ENCODE data around the gene SLC9A2.
A peak's percentile ranks its signal among the peaks of the same experiment; 100 is the strongest.

Gene SLC9A2

DNA sequence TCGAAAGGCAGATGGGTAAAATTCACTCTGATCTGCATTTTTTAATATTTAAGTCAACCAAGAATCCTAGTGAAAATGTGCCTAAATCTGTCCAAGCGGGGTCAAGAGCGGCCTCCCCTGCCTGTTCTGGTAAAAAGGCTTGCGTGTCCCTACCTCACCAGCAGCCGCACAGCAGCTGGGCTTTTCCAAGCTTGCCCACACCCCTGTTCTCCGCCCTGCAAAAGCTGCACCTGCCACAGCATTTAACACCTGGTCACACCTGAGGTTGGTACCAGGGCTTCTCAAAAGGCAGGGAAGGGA is 116.7 kb downstream of the SLC9A2 start:
- TF ChIP-seq SPI1 (IDR thresholded peaks at IDR 0.05; ENCODE audit: borderline replicate concordance, low read depth) (no peak), GABPA (IDR thresholded peaks at IDR 0.05; ENCODE audit: low read depth) (no peak), POLR2AphosphoS5 (IDR thresholded peaks at IDR 0.05; ENCODE audit: low read depth) (no peak)
- TF ChIP-seq, protein P1, sequence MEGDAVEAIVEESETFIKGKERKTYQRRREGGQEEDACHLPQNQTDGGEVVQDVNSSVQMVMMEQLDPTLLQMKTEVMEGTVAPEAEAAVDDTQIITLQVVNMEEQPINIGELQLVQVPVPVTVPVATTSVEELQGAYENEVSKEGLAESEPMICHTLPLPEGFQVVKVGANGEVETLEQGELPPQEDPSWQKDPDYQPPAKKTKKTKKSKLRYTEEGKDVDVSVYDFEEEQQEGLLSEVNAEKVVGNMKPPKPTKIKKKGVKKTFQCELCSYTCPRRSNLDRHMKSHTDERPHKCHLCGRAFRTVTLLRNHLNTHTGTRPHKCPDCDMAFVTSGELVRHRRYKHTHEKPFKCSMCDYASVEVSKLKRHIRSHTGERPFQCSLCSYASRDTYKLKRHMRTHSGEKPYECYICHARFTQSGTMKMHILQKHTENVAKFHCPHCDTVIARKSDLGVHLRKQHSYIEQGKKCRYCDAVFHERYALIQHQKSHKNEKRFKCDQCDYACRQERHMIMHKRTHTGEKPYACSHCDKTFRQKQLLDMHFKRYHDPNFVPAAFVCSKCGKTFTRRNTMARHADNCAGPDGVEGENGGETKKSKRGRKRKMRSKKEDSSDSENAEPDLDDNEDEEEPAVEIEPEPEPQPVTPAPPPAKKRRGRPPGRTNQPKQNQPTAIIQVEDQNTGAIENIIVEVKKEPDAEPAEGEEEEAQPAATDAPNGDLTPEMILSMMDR (IDR thresholded peaks at IDR 0.05; ENCODE audit: insufficient read depth, low read length) = no peak
- no peaks in the 10 kb centered on the region for H3K27me3 ChIP-seq (ENCODE audit: insufficient read depth, poor library complexity, severe bottlenecking)
- H3K4me3 ChIP-seq (replicated peaks; ENCODE audit: insufficient read depth, low read length) = peak overlapping the region; percentile 97
- peak in 1 of 2 experiments; percentile 40 for DNase-seq (ENCODE audit: low read depth in 1 of 2, low spot score in 1 of 2)
- peak overlapping the region; percentile 75 for H3K27ac ChIP-seq (replicated peaks)

DNA sequence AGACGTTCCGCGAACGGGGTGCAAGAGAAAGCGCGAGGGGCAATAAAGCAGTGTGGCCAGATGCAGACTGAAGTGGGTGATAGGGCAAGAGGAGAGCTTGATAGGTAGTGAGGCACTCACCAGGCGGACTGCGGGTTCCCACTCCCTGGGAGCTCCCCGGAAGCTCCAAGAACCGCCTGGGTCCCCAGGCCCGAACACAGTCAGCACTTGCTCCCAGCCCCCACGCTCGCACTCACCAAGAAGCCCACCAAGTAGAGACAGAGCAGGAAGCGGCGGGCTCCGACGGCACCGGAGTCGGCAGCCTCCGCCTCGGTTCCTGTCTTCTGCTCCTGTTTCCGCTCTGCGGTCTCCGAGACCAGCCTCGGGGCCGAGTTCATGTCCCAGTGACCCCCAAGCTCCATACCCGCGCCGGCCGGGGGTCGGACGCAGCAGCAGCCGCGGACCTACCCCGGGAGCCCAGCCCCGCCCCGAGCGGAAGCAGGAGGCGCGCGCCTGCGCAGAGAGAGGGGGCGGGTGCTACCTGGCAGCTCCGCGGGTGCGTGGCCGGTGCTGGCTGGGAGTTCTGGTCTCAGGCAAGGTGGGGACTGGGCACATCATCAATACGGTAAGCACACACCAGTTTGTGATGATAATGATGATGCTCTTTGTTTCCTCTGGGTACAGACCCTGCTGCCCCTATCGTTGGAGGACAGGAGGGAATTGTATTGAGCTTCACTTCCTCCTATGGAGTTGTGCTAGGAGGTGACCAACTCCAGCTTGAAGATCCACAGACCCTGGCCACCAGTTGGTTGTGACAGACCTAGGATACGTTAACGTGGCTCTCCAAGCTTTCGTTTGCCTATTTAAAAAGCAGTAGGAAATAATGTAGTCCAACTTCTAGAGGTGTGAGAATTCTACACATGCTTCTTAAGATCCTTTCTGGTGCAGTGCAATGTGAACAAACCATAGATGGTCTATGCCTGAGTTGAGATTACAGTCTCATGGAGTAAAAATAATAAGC is 117.4 kb downstream of the SLC9A2 start:
- peak; percentile 59 to 71 for DNase-seq (ENCODE audit: low read depth in 1 of 2, low spot score in 1 of 2)
- H3K27me3 ChIP-seq (ENCODE audit: insufficient read depth, poor library complexity, severe bottlenecking) = no peaks in the 10 kb centered on the region
- TF ChIP-seq, protein P2, sequence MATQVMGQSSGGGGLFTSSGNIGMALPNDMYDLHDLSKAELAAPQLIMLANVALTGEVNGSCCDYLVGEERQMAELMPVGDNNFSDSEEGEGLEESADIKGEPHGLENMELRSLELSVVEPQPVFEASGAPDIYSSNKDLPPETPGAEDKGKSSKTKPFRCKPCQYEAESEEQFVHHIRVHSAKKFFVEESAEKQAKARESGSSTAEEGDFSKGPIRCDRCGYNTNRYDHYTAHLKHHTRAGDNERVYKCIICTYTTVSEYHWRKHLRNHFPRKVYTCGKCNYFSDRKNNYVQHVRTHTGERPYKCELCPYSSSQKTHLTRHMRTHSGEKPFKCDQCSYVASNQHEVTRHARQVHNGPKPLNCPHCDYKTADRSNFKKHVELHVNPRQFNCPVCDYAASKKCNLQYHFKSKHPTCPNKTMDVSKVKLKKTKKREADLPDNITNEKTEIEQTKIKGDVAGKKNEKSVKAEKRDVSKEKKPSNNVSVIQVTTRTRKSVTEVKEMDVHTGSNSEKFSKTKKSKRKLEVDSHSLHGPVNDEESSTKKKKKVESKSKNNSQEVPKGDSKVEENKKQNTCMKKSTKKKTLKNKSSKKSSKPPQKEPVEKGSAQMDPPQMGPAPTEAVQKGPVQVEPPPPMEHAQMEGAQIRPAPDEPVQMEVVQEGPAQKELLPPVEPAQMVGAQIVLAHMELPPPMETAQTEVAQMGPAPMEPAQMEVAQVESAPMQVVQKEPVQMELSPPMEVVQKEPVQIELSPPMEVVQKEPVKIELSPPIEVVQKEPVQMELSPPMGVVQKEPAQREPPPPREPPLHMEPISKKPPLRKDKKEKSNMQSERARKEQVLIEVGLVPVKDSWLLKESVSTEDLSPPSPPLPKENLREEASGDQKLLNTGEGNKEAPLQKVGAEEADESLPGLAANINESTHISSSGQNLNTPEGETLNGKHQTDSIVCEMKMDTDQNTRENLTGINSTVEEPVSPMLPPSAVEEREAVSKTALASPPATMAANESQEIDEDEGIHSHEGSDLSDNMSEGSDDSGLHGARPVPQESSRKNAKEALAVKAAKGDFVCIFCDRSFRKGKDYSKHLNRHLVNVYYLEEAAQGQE (IDR thresholded peaks at IDR 0.05; ENCODE audit: insufficient replicate concordance, low read depth) = peak; percentile 4
- TF ChIP-seq GABPA (IDR thresholded peaks at IDR 0.05; ENCODE audit: low read depth) = no peak
- TF ChIP-seq, protein P1 (IDR thresholded peaks at IDR 0.05; ENCODE audit: insufficient read depth, low read length) = no peak
- peak; percentile 61; the same call in 1 of the 2 replicates for TF ChIP-seq SPI1 (IDR thresholded peaks at IDR 0.05; ENCODE audit: borderline replicate concordance, low read depth)
- TF ChIP-seq POLR2AphosphoS5 (IDR thresholded peaks at IDR 0.05; ENCODE audit: low read depth) = peak; percentile 53; the same call in 1 of the 2 replicates
- H3K4me3 ChIP-seq (replicated peaks; ENCODE audit: insufficient read depth, low read length) = peak overlapping the region; percentile 97
- H3K27ac ChIP-seq (replicated peaks) = peak overlapping the region; percentile 75

DNA sequence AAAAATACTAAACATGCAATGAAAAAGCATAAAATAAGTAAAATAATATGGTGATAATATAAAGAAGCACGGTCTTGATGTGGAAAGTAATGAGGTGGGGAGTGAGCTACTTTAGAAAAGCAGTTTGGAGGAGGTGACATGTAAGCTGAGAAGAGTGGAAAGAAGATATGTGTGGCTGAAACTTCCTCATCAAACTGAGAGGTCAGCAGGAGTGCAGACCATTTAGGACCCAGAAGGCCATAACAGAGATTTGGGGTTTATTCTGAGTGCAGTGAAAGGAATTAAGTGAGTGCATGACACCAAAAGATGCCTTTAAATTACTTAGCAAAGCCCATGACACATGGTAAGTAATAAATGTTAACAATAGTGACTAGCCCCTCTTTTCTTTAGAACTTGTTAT is 118.1 kb downstream of the SLC9A2 start:
- peak overlapping the region; percentile 97 for H3K4me3 ChIP-seq (replicated peaks; ENCODE audit: insufficient read depth, low read length)
- peak overlapping the region; percentile 75 for H3K27ac ChIP-seq (replicated peaks)
- no peaks in the 10 kb centered on the region for H3K27me3 ChIP-seq (ENCODE audit: insufficient read depth, poor library complexity, severe bottlenecking)
- TF ChIP-seq GABPA (IDR thresholded peaks at IDR 0.05; ENCODE audit: low read depth) (no peak), SPI1 (IDR thresholded peaks at IDR 0.05; ENCODE audit: borderline replicate concordance, low read depth) (no peak), POLR2AphosphoS5 (IDR thresholded peaks at IDR 0.05; ENCODE audit: low read depth) (no peak)
- TF ChIP-seq, protein P2 (IDR thresholded peaks at IDR 0.05; ENCODE audit: insufficient replicate concordance, low read depth) = no peak
- TF ChIP-seq, protein P1 (IDR thresholded peaks at IDR 0.05; ENCODE audit: insufficient read depth, low read length) = no peak
- no peak for DNase-seq (ENCODE audit: low read depth in 1 of 2, low spot score in 1 of 2)
